Mucosa of rectum (tissue), 2 donors: ENCODE data around the gene CRY2.
A peak's percentile ranks its signal among the peaks of the same experiment; 100 is the strongest.
"Not testable (repeated sequence)": the region's sequence is repeated elsewhere in the genome, so short reads cannot be mapped to it uniquely, and the experiment has no call there.

Source experiments
- H3K27ac ChIP-seq, 2 donors: one replicate each; pipeline ENCODE4 v1.7.0; 2013; ENCODE audit warnings: inconsistent platforms in 2 of 2, low read depth in 2 of 2, low read length in 2 of 2
- H3K27me3 ChIP-seq, 2 donors: one replicate each; pipeline ENCODE4 v1.7.0; 2013; ENCODE audit warnings: low read length in 2 of 2; ENCODE audit not compliant: control insufficient read depth in 2 of 2, insufficient read depth in 2 of 2
- H3K36me3 ChIP-seq, 2 donors: one replicate each; pipeline ENCODE4 v1.7.0; 2013; ENCODE audit warnings: low read length in 2 of 2; ENCODE audit not compliant: control insufficient read depth in 2 of 2, insufficient read depth in 2 of 2
- H3K4me1 ChIP-seq, 2 donors: one replicate each; pipeline ENCODE4 v1.7.0; 2013; ENCODE audit warnings: low read length in 2 of 2, mild to moderate bottlenecking in 1 of 2; ENCODE audit not compliant: control insufficient read depth in 2 of 2, insufficient read depth in 2 of 2
- H3K4me3 ChIP-seq, 2 donors: one replicate each; pipeline ENCODE4 v1.7.0; 2013; ENCODE audit warnings: low read length in 2 of 2
- H3K9ac ChIP-seq, 2 donors: one replicate each; pipeline ENCODE4 v1.7.0; 2013; ENCODE audit warnings: low read length in 2 of 2, low read depth in 1 of 2, mild to moderate bottlenecking in 1 of 2
- H3K9me3 ChIP-seq, 2 donors: one replicate each; pipeline ENCODE4 v1.7.0; 2013; ENCODE audit warnings: low read length in 2 of 2; ENCODE audit not compliant: control insufficient read depth in 2 of 2
- donor health status: healthy.
- donor health status: Normal muscosa, but diverticular disease.

Gene CRY2

DNA sequence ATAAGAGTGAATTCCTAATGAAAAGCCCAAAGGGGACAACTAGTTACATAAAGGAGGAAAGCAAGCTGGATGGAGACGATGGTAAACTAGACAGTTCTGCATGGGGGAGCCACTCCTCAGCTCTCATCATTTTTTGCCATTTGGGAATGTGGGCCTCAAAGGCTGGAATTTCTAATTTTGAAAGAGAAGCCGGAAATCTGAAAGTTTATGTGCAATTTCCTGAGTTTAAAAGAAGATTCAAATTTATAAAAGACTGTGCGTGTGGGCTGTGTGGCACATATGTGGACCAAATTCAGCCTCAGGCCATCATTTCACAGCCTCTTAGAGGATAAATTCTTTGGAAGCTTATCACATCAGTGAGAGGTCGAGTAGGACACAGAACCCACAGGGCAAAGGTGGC is 18.3 kb upstream of the CRY2 start:
- Histone ChIP-seq H3K4me1 (no peaks in the 10 kb centered on the region), H3K27me3 (no peaks in the 10 kb centered on the region), H3K4me3 (no peak overlapping the region), H3K36me3 (no peaks in the 10 kb centered on the region), H3K27ac (no peak overlapping the region), H3K9me3 (no peaks in the 10 kb centered on the region), H3K9ac (no peak overlapping the region)

DNA sequence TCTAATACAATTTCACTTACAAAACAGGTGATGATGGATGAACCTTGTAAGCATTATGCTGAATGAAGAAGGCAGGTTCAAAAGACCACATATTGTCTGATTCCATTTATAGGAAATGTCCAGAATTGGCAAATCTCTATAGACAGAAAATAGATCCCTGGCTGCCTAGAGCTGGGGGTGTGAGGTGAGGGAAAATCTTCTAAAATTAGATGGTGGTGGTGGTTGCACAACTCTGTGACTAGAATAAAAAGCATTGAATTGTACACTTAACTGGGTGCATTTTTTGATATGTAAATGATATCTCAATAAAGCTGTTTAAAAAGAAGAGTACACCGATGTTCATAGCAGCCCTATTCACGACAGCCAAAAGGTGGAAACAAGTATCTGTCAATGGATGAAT is 16.7 kb upstream of the CRY2 start:
- Histone ChIP-seq H3K36me3 (no peaks in the 10 kb centered on the region), H3K27me3 (no peaks in the 10 kb centered on the region), H3K27ac (no peak overlapping the region), H3K9ac (no peak overlapping the region), H3K4me3 (no peak overlapping the region), H3K9me3 (no peaks in the 10 kb centered on the region), H3K4me1 (no peaks in the 10 kb centered on the region)

DNA sequence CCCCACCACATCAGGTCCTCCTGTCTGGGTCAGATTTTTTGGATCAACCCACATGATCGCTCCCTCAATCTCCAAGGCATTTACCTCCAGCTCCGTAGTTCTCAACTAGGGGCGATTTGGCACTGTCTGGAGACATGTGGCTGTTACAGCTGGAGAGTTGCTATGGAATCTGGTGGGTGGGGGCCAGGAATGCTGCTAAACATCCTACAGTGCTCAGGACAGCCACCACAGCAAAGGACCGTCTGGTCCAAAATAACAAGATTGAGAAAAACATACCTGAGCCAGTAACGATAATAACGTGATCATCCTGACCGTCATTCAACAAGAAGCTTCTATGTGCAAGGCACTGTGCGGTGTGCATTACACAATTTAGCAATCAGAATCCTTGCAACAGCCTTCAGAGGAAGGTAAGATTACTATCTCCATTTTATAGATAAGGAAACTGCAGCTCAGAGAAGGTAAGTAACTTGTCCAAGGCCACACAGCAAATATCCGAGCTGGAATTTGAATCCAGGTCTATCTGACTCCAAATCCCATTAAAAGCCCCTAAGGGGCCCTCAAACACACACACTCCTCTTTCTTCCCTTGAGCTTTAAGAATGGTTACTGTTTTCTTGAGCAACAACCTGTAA is 14.3 kb upstream of the CRY2 start:
- Histone ChIP-seq H3K27ac (no peak overlapping the region), H3K36me3 (no peaks in the 10 kb centered on the region), H3K4me3 (no peak overlapping the region), H3K9me3 (no peaks in the 10 kb centered on the region), H3K4me1 (no peaks in the 10 kb centered on the region), H3K9ac (no peak overlapping the region), H3K27me3 (no peaks in the 10 kb centered on the region)

DNA sequence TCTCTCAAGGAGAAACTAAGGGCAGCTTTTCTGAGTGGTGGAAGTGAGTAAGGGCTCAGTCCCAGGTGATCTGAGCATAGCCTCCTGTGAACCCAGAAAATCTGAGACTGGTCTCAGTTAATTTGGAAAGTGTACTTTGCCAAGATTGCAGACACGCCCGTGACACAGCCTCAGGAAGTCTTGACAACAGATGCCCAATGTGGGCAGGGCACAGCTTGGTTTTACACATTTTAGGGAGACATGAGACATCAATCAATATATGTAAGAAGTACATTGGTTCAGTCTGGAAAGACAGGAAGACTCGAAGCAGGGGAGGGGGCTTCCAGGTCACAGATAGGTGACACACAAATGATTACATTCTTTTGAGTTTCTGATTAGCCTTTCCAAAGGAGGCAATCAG is 13.5 kb upstream of the CRY2 start:
- Histone ChIP-seq H3K4me3 (no peak overlapping the region), H3K4me1 (no peaks in the 10 kb centered on the region), H3K9me3 (no peaks in the 10 kb centered on the region), H3K36me3 (no peaks in the 10 kb centered on the region), H3K9ac (no peak overlapping the region), H3K27me3 (no peaks in the 10 kb centered on the region), H3K27ac (no peak overlapping the region)

DNA sequence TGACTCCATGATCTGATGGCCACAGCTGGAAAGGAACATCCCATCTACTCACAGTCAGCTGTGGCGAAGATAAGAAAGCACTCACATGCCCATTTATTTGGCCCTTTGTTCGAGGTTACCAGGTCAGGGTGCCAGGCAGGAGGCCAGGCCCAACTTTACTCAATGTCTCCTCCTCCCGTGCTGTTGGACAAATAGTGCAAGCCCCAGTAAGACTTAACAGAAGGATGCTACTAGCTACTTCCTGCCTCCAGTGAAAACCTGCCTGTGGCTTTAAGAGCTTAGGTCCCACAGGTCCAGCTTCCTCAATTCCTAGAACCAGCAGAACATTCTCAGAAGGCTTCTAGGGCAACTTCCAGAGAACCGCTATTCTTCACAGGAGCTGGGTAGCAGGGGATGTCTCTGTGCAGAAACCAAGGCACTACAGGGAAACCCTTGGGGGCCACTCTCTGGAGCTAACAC is 12.9 kb upstream of the CRY2 start:
- H3K27me3 ChIP-seq, result no peaks in the 10 kb centered on the region
- H3K4me3 ChIP-seq, result no peak overlapping the region
- no peak overlapping the region for H3K9ac ChIP-seq

DNA sequence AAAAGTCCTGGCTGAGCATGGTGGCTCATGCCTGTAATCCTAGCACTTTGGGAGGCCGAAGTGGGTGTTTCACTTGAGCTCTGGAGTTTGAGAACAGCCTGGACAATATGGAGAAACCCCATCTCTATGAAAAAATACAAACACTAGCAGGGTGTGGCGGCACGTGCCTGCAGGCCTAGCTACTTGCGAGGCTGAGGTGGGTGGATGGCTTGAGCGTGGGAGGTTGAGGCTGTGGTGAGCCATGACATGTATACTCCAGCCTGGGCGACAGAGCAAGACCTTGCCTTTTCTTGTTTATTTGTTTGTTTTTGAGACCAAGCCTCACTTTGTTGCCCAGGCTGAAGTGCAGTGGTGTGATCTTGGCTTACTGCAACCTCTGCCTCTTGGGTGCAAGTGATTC is 8.1 kb upstream of the CRY2 start:
- Histone ChIP-seq H3K9me3 (no peaks in the 10 kb centered on the region), H3K27me3 (no peaks in the 10 kb centered on the region), H3K4me1 (peaks cover 0 to 12% of the 10 kb centered on the region in 2 donors), H3K36me3 (no peaks in the 10 kb centered on the region), H3K27ac (no peak overlapping the region), H3K4me3 (no peak overlapping the region), H3K9ac (no peak overlapping the region)

More for the DNA sequence above, 12.9 kb upstream of the CRY2 start:
- no peaks in the 10 kb centered on the region for H3K4me1 ChIP-seq
- no peak overlapping the region for H3K27ac ChIP-seq
- H3K9me3 ChIP-seq, result no peaks in the 10 kb centered on the region
- H3K36me3 ChIP-seq, result no peaks in the 10 kb centered on the region

DNA sequence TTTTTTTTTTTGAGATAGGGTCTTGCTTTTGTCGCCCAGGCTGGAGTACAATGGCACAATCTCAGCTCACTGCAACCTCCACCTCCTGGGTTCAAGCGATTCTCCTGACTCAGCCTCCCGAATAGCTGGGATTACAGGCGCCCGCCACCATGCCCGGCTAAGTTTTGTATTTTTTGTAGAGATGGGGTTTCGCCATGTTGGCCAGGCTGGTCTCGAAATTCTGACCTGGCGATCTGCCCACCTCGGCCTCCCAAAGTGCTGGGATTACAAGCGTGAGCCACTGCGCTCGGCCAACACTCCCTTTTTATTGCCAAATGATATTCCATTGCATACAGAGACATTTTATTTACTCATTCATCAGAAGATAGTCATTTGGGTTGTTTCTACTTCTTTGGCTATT is 7.0 kb upstream of the CRY2 start:
- not testable (repeated sequence) for H3K9me3 ChIP-seq, H3K27me3 ChIP-seq, H3K9ac ChIP-seq, H3K27ac ChIP-seq, H3K36me3 ChIP-seq, H3K4me3 ChIP-seq
- H3K4me1 ChIP-seq, result peaks cover 0 to 12% of the 10 kb centered on the region in 2 donors

DNA sequence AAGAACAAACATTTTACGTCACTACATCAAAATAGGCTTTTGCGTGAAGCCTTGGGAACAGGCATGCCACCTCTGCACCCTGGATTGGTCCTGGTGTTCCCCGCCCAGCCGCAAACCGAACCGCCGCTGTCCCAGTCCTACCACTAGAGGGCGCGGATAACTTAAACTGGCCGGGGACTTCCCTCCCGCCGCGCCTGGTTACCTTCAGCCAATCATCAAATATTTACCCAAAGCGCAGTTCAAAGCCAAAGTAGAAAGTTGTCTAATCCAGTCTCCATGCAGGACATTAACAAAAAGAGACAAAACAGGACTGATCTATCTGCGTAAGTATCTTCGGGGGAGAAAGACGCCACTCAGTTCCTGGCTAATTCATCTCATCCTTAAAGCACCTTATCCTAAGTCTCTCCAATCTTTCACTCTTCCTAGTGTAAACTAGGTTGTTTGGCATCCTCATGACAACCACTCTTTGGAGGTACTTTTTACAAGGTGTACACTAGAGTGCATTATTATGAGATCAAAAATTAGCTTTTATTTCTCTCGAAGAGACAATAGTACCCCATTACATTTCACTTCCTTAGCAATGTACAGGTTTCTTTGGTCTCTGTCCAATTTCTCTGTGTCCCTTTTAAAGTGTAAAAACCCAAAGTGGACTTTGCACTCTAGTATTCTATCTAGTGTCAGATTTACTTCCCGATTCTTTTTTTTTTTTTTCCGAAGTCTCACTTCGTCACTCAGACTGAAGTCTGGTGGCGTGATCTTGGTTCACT is 3.9 kb upstream of the CRY2 start:
- Histone ChIP-seq H3K4me3 (peak overlapping the region; percentile 75 to 77), H3K9ac (peak overlapping the region; percentile 61 to 71), H3K4me1 (peaks cover 11 to 22% of the 10 kb centered on the region in 2 donors), H3K9me3 (no peaks in the 10 kb centered on the region), H3K27me3 (no peaks in the 10 kb centered on the region), H3K27ac (peak overlapping the region; percentile 96 to 99), H3K36me3 (no peaks in the 10 kb centered on the region)

DNA sequence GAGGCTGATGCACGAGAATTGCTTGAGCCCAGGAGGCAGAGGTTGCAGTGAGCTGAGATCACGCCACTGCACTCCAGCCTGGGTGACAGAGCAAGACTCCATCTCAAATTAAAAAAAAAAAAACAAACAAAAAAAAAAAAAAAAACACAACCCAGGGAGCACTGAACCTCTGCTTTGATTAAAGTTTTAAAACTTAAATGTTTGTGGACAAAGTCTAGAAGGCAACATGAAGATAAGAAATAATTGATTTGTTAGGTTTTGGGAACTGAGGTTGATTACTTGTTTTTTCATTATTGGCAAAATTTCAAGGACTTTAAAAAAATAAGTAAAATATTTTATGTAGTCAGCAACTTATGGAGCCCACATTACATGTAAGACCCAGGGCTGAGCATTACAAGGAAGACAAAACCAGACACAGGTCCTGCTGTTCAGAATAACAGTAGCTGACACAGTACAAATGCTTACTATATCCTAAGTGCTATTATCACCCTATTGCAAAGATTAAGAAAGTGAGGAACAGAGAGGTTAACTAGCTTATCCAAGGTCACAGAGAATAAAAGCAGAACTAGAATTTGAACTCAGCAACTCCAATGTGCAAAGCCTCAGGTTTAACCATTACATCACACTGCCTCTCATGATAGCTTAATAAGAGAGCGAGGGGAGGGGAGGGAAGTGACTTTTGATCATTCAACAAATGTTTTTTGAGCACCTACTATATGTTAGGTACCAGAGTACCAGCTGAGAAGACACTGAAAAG is 2.3 kb upstream of the CRY2 start:
- no peaks in the 10 kb centered on the region for H3K36me3 ChIP-seq
- no peaks in the 10 kb centered on the region for H3K9me3 ChIP-seq
- H3K9ac ChIP-seq, result no peak overlapping the region
- no peak overlapping the region for H3K27ac ChIP-seq
- peaks cover 16 to 32% of the 10 kb centered on the region in 2 donors for H3K4me1 ChIP-seq
- H3K27me3 ChIP-seq, result no peaks in the 10 kb centered on the region
- H3K4me3 ChIP-seq, result no peak overlapping the region

DNA sequence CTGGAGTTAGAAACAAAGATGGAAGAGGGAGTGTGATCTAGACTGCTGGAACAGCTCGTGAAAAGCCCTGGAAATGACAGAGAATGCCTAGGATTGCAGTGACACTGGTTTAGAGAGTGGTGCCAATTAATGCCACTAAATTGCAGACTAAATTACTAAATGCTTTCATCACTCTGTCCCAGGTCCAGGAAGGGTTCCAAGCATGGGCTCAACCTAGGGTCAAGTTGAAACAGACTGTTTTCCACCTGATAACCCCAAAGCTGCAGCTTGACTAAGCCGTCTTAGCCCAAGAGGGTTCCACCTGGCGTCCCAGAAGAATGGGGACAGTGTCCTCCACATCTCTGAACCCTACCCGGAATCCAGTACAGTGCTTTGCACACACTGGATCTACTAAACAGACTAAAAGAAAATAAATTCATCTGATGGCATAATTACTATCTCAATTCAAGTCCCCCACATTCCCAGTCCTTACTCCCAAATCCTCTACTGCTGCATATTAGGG is 1.1 kb upstream of the CRY2 start:
- peak overlapping the region; percentile 94 to 96 for H3K27ac ChIP-seq
- peaks cover 23 to 37% of the 10 kb centered on the region in 2 donors for H3K4me1 ChIP-seq
- no peak overlapping the region for H3K4me3 ChIP-seq
- no peaks in the 10 kb centered on the region for H3K36me3 ChIP-seq
- H3K9me3 ChIP-seq, result no peaks in the 10 kb centered on the region
- H3K9ac ChIP-seq, result peak overlapping the region; percentile 66 to 71
- no peaks in the 10 kb centered on the region for H3K27me3 ChIP-seq
